GM23338 (cell line): Measurements from ENCODE around the gene CTU1. TPM values are rescaled to one million over a fixed set of nuclear protein-coding genes. Genes with fewer than 3 reads are reported as not detected.

ENCODE experiments used
- ATAC-seq: fragments of 200-7000 bp; cut with Tn5 transposase; 3 replicates; pipeline ENCODE4 v1.9.1; 2020
- DNase-seq: peaks from one replicate; pipeline ENCODE4 v3.0.0-alpha.2; 2015; ENCODE audit warnings: low spot score
- H2AFZ ChIP-seq: fragments of 200-600 bp; sonication (generic); 2 replicates; pipeline ENCODE4 v1.8.0; 2016; ENCODE audit warnings: antibody characterized with exemption, mild to moderate bottlenecking, moderate library complexity
- H3F3A ChIP-seq: fragments of 200-600 bp; sonication (generic); replicated peaks from 2 replicates; pipeline ENCODE4 v1.8.0; 2017; ENCODE audit warnings: antibody characterized with exemption, mixed run types, low read depth
- H3K27ac ChIP-seq: fragments of 200-600 bp; sonication (generic); 2 replicates; pipeline ENCODE4 v1.6.1; 2016; ENCODE audit warnings: low read depth
- H3K27me3 ChIP-seq: fragments of 200-600 bp; sonication (generic); 2 replicates; pipeline ENCODE4 v1.8.0; 2016; ENCODE audit warnings: mild to moderate bottlenecking, mixed run types, moderate library complexity; ENCODE audit not compliant: insufficient read depth
- H3K36me3 ChIP-seq: fragments of 200-600 bp; sonication (generic); 2 replicates; pipeline ENCODE4 v1.8.0; 2016; ENCODE audit warnings: mild to moderate bottlenecking; ENCODE audit not compliant: insufficient read depth
- H3K4me1 ChIP-seq: fragments of 200-600 bp; sonication (generic); 2 replicates; pipeline ENCODE4 v1.8.0; 2016; ENCODE audit warnings: mild to moderate bottlenecking, moderate library complexity; ENCODE audit not compliant: insufficient read depth
- H3K4me2 ChIP-seq: fragments of 200-600 bp; sonication (generic); 2 replicates; pipeline ENCODE4 v1.7.1; 2017; ENCODE audit warnings: mixed run types
- H3K4me3 ChIP-seq: fragments of 200-600 bp; sonication (generic); 2 replicates; pipeline ENCODE4 v1.6.1; 2016; ENCODE audit warnings: mixed run types
- H3K79me2 ChIP-seq: fragments of 200-600 bp; sonication (generic); replicated peaks from 2 replicates; pipeline ENCODE4 v1.8.0; 2017; ENCODE audit warnings: mild to moderate bottlenecking; ENCODE audit not compliant: insufficient read depth
- H3K9me2 ChIP-seq: fragments of 200-600 bp; sonication (generic); 2 replicates; pipeline ENCODE4 v1.8.0; 2017; ENCODE audit not compliant: insufficient read depth
- H4K20me1 ChIP-seq: fragments of 200-600 bp; sonication (generic); replicated peaks from 2 replicates; pipeline ENCODE4 v1.8.0; 2017; ENCODE audit warnings: mild to moderate bottlenecking; ENCODE audit not compliant: insufficient read depth
- H3K27ac Mint-ChIP-seq: 2 replicates; pipeline ENCODE4 v1.8.0; 2020; ENCODE audit warnings: inconsistent platforms, mild to moderate bottlenecking, moderate library complexity, mixed read lengths
- H3K27me3 Mint-ChIP-seq: 3 replicates; pipeline ENCODE4 v1.8.0; 2022; ENCODE audit warnings: low read depth, mild to moderate bottlenecking, moderate library complexity, mixed read lengths, inconsistent platforms; ENCODE audit not compliant: insufficient read depth, poor library complexity
- H3K36me3 Mint-ChIP-seq: 3 replicates; pipeline ENCODE4 v1.8.0; 2021; ENCODE audit warnings: low read depth, mild to moderate bottlenecking, inconsistent platforms, moderate library complexity, mixed read lengths
- H3K4me1 Mint-ChIP-seq: 3 replicates; pipeline ENCODE4 v1.8.0; 2020; ENCODE audit warnings: mild to moderate bottlenecking, inconsistent platforms, mixed read lengths
- H3K4me3 Mint-ChIP-seq: 3 replicates; pipeline ENCODE4 v1.8.0; 2021; ENCODE audit warnings: moderate library complexity, mild to moderate bottlenecking, inconsistent platforms, mixed read lengths
- H3K9me3 Mint-ChIP-seq: 3 replicates; pipeline ENCODE4 v1.8.0; 2020; ENCODE audit warnings: moderate library complexity, mild to moderate bottlenecking, inconsistent platforms, mixed read lengths
- CREB1 ChIP-seq: fragments of 250-450 bp; sonication (Bioruptor Pico); IDR thresholded peaks from 2 replicates; pipeline ENCODE4 v1.5.0; 2020; ENCODE audit warnings: low read depth, mild to moderate bottlenecking, moderate library complexity
- CTCF ChIP-seq, 2 experiments: fragments of 200-600 bp in 1 of 2; sonication (generic) in 1 of 2; conservative IDR thresholded peaks; 2 replicates each; pipeline versions ENCODE4 v1.5.1 to v1.6.1; 2016 to 2017; ENCODE audit warnings: antibody characterized with exemption in 2 of 2, low read depth in 2 of 2, mild to moderate bottlenecking in 2 of 2, moderate library complexity in 1 of 2
- ETS1 ChIP-seq: IDR thresholded peaks from 2 replicates; pipeline ENCODE4 v1.6.1; 2016; ENCODE audit warnings: antibody characterized with exemption
- EZH2 ChIP-seq: fragments of 200-600 bp; sonication (generic); IDR thresholded peaks from one replicate; pipeline ENCODE4 v1.8.0; 2017; ENCODE audit warnings: antibody characterized with exemption, mild to moderate bottlenecking, low read depth; ENCODE audit not compliant: unreplicated experiment
- EZH2phosphoT487 ChIP-seq: fragments of 200-600 bp; sonication (generic); IDR thresholded peaks from one replicate; pipeline ENCODE4 v1.8.1; 2018; ENCODE audit warnings: antibody characterized with exemption; ENCODE audit not compliant: unreplicated experiment
- JUNB ChIP-seq: IDR thresholded peaks from one replicate; pipeline ENCODE4 v1.6.1; 2016; ENCODE audit warnings: antibody characterized with exemption; ENCODE audit not compliant: unreplicated experiment
- NANOG ChIP-seq: IDR thresholded peaks from 2 replicates; pipeline ENCODE4 v1.6.1; 2016; ENCODE audit warnings: antibody characterized with exemption, borderline replicate concordance
- POLR2AphosphoS5 ChIP-seq: IDR thresholded peaks from 2 replicates; pipeline ENCODE4 v1.6.1; 2016; ENCODE audit warnings: antibody characterized with exemption, low read depth
- REST ChIP-seq: IDR thresholded peaks from one replicate; pipeline ENCODE4 v1.6.1; 2018; ENCODE audit warnings: antibody characterized with exemption; ENCODE audit not compliant: unreplicated experiment
- STAT1 ChIP-seq: IDR thresholded peaks from one replicate; pipeline ENCODE4 v1.6.1; 2016; ENCODE audit warnings: antibody characterized with exemption; ENCODE audit not compliant: unreplicated experiment
- ZNF114 ChIP-seq: fragments of 250-450 bp; sonication (Bioruptor Pico); IDR thresholded peaks from 2 replicates; pipeline ENCODE4 v1.5.0; 2020; ENCODE audit warnings: mild to moderate bottlenecking, moderate library complexity
- ZNF331 ChIP-seq: fragments of 250-450 bp; sonication (Bioruptor Pico); IDR thresholded peaks from 2 replicates; pipeline ENCODE4 v1.5.0; 2020; ENCODE audit warnings: low read depth, mild to moderate bottlenecking, moderate library complexity
- ZNF462 ChIP-seq: fragments of 250-450 bp; sonication (Bioruptor Pico); IDR thresholded peaks from 2 replicates; pipeline ENCODE4 v1.5.0; 2020; ENCODE audit warnings: mild to moderate bottlenecking, moderate library complexity
- polyA plus RNA-seq: library from polyadenylated mRNA; unstranded; fragments of >200 nt; fragmentation: Nextera tagmentation; extraction: Ambion mirVana; gene quantifications from 2 replicates; pipeline ENCODE4 v1.2.1, GENCODE V29; 2016
- total RNA-seq: library from RNA; depleted of rRNA; stranded (reverse); fragments of >200 nt; shearing (Covaris generic); gene quantifications from 2 replicates; pipeline ENCODE4 v1.2.3, GENCODE V29; 2014

Gene CTU1
- total and polyA plus RNA-seq, 2 experiments from 2014 or later: 3.7 to 18.8 TPM

- no peaks in the 10 kb centered on the region for H3K79me2 ChIP-seq
- ATAC-seq (no peak), DNase-seq (no peak)
- no peak overlapping the region for H3K4me2 ChIP-seq
- Mint-ChIP-seq H3K4me1 (no peaks in the 10 kb centered on the region), H3K4me3 (no peak overlapping the region), H3K27me3 (peaks cover 22% of the 10 kb centered on the region), H3K27ac (no peak overlapping the region), H3K9me3 (no peaks in the 10 kb centered on the region; the same call in 1 of the 3 replicates), H3K36me3 (no peaks in the 10 kb centered on the region; the same call in 2 of the 3 replicates)
- H3K27me3 ChIP-seq: no peaks in the 10 kb centered on the region
- no peaks in the 10 kb centered on the region for H3K36me3 ChIP-seq
- no peaks in the 10 kb centered on the region for H4K20me1 ChIP-seq
- no peak overlapping the region for H2AFZ ChIP-seq
- H3K27ac ChIP-seq: no peak overlapping the region
- no peak for TF ChIP-seq CTCF (conservative IDR thresholded peaks at IDR 0.05; ENCODE audit: low read depth in 2 of 2)
- TF ChIP-seq ZNF462 (CRISPR knock-in tag): no peak
- no peak for TF ChIP-seq ZNF331 (CRISPR knock-in tag)
- no peak for TF ChIP-seq ETS1
- TF ChIP-seq POLR2AphosphoS5: no peak
- no peak for TF ChIP-seq ZNF114
- no peak for TF ChIP-seq NANOG
- no peak for TF ChIP-seq EZH2
- TF ChIP-seq CREB1 (CRISPR knock-in tag): no peak
- TF ChIP-seq JUNB: no peak
- no peak for TF ChIP-seq EZH2phosphoT487
- no peak for TF ChIP-seq STAT1
- TF ChIP-seq REST: no peak
- no peak overlapping the region for H3K4me3 ChIP-seq
- H3K9me2 ChIP-seq: no peaks in the 10 kb centered on the region
- no peaks in the 10 kb centered on the region for H3F3A ChIP-seq
- H3K4me1 ChIP-seq: no peaks in the 10 kb centered on the region
Measured at GRCh38 chr19:51125421-51126075, 17.3 kb upstream of the CTU1 start.
